GM21528 (cell line): ENCODE measurements around the gene MYO1B.

Experiments used
- ATAC-seq: cut with Tn5 transposase; IDR thresholded peaks from one replicate; pipeline ENCODE4 v1.9.1; 2021; ENCODE audit warnings: mild to moderate bottlenecking, moderate library complexity; ENCODE audit not compliant: unreplicated experiment, low FRiP score

Gene MYO1B

DNA sequence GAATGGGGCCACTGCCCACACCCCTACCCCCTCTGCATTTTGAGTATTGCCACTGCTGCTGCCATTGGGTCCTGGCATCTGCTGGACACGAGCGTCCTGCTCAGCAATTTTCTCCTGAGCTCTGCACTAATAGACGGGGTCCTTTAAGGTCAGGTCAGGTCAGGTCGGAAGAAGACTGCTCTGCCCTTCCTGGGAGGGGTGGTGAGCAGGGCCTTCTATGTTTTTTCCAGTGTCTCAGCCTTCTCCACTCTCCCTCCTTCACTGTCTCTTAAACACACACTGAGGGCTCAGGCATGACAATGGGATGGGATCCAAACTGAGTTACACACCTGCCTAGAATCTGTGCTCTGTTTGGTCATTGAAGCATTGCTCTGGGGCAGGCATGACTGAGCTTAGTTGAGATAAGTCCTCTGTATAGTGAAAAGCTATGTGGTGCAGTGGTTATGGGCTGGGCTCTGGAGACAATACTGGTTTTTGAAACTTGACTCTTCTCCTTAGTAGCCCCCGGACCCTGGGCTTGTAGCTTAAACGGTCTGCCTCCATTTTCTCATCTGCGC, 10.6 kb downstream of the MYO1B start:
- ATAC-seq = no peak

DNA sequence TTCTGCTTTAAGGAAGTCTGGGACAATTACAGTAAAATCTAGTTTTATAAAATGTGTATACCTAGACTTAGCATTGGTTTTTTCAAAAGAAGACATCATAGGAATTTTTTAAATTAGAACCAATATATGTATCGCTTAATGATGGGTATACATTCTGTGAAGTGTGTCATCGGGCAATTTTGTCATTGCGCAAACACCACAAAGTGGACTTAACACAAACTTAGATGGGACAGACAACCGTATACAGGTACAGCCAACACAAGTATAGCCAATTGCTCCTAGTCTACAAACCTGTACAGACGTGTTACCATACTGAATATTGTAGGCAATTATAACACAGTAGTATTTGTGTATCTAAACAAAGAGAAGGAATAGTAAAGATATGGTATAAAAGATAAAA, 12.7 kb downstream of the MYO1B start:
- ATAC-seq = no peak

DNA sequence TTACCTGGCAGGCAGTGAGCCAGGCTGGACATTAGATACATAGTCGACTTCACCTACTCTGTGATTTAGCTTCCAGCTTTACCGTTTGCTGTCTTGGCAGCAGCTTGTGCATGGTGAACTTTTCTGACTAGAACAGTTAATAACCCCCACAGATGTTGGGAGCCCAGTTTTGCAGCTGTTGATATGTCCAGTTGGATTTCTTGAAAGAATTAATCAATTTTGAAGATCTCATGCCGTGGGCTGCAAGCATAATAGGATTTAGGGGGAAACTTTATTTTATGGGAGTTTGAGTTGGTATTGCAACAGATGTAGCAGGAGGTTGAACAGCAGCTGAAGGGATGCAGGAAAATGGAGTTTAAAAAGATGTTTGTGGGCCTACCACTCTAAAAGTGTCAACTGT, 13.8 kb downstream of the MYO1B start:
- ATAC-seq = no peak

DNA sequence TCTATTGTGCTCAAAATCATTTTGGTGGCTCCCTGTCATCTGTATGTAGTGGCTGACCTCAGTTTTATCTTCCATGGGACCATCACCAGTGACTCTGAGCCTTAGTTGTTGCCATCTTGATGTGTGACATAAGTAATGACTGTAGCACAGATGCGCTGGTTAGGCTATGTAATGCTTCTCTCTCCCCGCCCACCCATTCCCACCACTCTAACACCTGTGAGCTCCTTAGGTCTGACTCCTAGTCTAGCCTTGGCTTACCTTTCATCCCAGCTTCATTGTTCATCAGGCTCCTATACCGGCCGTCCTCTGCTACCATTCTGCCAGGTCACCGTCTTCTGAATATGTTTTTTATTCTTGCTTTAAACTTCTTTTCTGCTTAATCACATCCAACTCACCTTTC, 17.2 kb downstream of the MYO1B start:
- no peak for ATAC-seq

DNA sequence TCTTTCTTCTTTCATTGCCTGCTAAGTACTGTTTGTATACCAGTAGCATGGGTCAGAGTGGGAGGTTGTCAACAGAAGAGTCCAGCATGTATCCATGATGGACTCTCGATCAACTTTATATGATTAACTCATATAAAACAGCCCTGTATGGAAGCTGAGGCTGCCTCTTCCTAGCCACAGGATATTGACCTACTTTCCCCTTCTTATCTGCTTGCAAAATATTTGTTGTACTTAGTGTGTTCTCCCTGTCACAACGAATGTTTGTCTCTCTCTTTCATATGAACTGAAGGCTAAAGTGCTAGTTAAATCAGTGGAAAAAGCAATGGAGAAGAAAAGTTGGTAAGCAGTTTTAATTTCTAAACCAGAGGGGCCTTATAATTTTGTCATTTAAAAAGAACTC, 17.8 kb downstream of the MYO1B start:
- ATAC-seq = no peak

DNA sequence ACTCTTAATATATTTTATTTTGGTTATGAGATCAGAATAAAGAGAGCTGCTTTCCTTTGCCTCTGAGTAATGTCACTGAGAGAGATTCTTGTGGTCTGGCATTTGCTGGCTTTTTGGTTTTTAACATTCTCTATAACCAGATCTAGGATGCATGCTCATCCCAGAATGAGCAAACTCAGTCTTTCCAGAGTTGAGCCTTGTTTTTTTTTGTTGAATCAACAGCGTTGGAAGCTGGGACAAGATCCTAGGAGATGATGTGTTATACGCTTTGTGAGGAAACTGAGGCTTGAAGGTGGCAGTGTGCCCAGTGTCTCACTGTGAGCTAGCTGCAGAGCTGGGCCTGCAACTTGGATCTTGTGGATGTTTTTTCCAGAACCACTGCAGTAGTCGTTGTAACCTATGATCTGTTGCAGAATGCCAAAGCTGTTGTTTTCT, 19.5 kb downstream of the MYO1B start:
- ATAC-seq = no peak

DNA sequence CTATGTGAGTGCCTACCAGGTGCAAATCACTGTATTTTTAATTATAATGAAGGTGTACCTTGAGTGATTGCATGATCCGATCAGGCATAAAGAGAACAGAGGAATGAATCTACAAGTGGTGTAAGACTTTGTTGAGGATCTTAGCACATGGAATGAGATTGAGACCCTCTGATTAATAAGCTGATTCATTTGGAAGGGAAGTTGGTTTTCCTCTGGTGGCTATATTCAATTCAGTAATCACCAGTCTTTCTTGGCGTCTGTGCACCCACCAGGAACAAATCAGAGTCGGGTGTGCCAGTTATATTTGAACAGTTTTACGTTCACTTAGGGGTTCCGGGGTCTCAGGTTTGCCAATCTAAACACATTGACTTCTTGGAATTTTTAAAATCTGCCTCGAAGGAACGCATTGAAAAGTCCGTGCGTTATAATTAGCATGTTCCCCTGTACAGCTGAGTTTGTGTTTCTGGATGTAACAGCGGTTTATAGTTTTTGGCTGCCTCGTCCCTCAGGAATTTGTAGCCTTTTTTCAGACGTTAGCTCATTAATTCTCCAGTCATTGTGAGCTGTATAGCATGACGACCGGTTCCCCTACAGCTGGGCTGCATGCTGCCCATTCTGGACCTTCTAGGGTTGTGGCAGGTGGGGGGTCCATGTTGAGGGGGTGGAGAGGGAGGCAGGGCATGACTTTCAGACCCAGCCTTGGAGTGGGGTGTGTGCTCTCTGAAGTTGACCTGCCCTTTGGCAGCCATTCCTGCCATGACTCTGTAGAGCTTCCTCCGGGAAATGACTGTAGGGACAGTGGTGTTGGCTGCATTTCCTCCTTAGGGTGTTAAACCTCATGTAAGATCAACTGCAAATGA, 20.3 kb downstream of the MYO1B start:
- no peak for ATAC-seq

DNA sequence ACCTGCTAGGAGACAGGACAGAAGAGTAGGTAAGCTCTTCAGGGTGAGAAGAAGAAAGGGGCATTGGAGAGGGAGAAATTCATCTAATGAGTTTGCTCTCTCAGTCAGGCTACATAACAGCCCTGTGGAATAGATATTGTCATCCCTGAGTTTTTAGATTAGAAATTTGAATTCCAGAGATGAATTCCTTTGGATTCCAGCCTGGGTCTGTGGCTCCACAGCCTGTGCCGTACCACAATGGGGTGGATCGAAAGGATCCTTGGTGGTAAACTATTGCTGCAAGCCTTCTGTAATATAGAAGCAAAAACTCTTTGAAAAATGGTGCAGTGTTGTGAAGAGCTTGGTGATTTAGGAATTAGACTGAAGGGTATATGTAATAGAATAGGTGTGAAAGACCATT, 21.0 kb downstream of the MYO1B start:
- ATAC-seq = no peak

DNA sequence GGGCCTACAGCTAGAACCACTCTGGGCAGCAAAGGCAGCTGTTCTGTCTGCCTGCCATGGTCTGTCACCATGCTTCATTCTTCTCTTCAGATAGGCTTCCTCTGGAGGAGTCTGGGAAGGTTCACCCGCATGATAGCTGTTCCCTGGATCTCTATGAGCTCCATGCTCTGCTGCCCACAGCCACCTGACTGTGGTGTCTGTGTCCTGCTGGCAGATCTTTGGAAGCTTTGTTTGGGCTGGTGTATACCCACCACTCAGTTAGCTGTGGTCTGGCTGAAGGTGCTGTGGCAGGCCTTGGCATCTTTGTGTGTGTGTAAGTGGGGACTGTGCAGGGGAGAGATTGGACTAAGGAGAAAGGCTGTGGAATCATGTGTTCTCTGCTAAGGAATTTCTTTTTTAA, 23.4 kb downstream of the MYO1B start:
- ATAC-seq = no peak

DNA sequence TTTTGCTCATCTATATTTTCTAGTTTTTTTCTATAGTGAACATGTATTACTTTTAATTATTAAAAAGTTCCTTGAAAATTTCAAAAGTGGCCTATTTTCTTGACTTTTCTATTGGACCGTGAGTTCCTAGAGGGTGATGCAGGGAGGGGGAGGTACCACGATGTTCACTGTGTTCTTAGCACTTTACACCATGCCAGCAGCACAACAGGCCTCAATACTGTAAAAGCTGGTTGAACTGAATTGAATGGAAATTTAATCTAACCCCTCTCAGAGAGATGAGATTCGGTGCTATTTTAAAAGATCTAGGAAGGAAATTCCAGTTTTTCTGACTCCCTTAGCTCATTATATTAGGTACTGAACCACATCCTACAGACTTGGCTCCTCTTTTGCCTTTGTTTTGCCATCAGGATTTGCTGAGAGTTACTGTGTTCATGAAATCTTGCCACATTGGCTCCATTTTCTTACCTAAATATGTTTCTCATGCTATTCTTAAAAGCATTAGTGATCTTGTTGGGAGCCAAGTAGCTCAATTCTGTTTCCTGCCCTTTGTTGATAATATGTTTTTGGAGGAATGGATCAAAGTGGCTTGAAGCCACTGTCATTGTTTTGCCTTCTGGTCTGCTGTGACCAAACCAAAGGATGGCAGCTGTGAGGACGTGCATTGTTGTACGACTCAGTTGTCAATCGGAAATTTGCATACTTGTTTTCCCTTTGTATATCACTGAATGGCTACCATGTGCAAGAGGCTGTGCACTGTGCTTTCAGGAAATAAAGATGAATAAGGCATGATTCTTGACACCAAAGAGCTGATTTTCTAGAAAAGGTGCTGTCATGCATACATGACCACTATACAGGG, 25.3 kb downstream of the MYO1B start:
- no peak for ATAC-seq

DNA sequence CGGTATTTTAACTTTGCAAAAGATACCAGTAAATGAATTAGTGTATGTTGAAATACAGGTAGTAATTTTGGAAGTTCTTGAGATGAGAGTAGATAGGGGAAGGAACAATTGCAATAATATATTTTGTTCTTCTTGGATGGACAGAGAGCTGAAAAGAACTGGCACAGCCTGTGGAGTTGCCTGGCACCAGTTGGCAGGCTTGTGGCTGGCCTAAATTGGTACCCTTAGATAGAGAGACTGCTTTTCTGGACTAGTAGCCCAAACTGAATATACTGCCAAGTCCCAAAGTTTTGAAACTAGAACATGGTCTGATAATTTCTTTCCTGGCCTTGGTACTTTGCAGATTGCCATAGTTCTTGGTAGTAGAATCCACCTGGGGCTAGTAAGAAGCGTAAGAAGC, 26.9 kb downstream of the MYO1B start:
- ATAC-seq = no peak

DNA sequence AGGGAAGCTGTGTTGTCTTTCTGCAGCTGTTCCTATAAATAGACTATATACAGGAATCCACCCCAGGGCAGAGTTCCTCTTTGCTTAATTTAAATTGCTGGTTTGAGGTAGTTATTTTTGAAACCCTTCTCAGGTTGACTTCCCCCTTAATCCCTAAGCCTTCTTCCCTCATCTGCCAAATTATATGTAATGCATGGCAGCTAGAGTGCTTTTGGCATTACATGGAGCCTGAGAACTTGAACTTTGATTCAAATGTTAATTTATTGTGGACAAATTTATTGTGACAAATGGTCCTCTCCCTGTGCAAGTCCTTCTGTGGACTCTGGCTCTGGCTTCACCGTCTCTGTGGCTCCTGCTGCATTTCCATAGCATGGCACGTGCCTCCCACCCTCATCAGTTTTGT, 29.2 kb downstream of the MYO1B start:
- no peak for ATAC-seq

DNA sequence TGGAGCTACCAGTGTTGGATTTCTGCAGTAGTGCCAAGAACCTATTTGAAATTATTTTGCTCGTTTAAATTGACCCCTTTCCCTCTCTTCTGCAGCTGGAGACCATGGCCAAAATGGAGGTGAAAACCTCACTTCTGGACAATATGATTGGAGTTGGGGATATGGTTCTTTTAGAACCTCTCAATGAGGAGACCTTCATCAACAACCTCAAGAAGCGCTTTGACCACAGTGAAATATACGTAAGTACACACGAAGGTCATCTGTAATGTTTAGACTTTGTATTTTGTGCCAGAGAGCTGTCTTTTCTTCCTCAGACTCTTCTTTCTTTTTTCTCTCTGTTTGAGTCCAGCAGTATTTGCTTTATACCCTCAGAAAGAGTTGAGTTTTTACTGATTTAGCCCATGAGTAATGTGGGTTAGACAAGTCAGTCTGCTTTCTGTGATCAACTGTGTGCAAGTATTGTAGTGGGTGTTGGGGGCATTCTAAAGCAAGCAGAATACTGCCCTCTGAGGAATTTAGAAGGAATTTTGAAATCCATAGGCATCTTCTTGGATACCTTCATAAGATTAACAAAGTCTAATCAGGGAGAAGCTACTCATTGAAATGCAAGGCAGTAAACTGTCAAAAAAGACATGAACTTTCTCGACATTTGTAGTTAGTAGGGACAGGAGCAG, 31.7 kb downstream of the MYO1B start:
- ATAC-seq = no peak

DNA sequence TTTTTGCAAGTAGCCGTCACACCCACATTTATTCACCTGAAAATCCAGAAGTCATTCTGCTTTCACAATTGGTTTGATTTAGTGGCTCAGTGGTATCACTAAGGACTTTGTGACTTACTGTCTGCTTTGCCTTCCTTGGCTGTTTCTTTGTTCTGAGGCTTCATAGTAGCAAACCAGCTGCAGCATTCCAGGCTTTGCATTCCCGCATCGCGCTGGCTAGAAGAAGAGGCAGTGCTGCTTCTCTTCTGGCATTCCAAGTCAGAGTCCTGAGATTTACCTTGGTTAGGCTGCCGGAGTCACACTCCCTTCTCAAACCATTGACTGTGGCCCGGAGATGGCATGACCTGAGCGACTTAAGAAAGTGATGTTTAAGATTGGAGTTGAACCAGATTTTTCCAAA, 35.1 kb downstream of the MYO1B start:
- no peak for ATAC-seq

DNA sequence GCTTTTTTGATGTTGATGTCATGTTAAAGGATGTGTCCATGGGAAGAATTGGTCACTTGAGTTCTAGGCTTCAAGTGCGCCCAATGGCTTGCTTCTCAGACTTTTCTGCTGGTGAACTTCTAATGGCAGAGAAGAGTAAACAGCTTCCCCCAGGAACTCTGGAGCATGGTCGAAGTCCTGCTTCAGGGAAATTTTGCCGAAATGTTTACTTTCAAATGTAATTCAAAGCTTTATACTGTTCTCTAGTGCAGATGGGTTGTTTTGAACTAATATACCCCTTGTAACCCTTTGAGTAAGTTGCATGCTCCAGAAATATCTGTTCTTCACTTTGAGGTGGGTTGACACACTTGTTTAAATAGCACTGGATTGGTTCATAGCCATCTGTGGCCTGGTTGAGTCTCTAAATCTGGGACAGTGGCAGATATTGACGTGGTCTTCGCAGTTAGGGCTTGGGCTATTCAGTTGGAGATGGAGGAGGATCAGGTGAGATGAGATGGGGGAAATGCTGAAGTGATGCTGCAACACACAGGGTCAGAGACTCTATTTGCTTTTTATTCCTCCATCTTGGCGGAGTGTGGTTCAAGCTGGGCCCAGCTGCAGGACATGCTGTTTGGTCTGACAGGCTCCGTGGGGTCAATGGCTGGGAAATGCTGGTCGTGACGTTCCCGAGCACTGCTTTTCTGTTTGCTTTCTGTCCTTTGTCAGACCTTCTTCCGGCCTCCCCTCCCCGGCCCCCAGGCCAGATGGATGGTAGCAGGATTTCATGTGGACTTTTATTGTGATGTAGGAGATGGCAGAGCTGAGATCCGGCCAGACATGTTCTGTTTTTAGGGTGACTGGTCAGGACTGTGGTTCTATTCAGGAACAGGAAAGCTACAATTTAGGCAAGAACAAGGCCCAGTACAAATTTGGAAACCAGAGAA, 35.9 kb downstream of the MYO1B start:
- no peak for ATAC-seq

DNA sequence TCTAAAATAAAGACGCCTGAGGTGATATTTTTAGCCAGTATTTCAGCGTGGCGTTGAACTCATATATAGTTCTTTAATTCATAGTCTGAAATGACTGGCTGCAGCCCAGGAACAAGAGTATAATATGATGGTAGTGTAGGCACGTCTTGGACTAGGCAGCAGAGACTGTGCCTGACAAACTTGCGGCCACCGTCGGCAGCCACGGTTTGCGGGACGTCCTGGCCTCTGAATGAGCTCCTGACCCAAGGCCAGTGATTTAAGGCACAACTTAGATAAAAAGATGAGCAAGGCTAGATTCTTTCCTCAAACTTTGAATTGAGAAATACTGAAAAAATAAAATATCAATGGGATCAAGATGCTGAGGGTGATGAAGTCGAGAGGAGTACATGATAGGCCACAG, 40.0 kb downstream of the MYO1B start:
- no peak for ATAC-seq

DNA sequence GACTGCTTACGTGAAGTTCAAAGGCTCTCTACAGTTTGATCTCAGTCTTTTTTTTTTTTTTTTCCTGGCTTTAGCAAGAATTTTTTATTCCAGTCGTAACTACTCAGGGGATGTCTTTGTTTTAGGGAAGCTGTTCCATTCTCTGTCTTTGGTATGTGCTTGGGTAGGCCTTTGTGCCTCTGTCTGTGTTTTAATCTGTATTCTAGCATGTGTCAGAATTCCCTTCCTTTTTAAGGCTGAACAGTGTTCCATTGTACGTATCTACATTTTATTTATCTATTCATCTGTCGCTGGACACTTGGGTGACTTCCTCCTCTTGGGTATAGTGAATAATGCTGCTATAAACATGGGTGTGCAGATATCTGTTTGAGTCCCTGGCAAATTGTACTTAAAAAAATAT, 42.6 kb downstream of the MYO1B start:
- no peak for ATAC-seq

DNA sequence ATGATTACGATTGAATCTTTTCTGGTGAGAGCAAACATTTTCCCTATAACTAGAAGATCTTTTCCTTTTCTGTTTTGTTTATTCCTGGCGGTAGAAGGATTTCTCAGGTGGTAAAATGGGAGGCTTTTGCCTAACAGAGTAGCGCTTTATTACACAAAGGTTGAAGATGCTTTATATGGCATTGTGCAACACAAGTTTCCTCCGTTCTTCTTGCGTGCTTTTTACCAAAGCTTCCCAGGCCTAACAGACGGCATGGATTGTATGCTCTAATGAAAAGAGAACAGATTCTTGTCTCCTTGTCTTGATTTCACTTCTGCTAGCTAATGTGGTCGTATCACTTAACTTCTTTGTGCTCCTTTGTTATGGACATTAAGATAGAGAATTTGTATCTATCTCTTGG, 43.8 kb downstream of the MYO1B start:
- ATAC-seq = no peak

DNA sequence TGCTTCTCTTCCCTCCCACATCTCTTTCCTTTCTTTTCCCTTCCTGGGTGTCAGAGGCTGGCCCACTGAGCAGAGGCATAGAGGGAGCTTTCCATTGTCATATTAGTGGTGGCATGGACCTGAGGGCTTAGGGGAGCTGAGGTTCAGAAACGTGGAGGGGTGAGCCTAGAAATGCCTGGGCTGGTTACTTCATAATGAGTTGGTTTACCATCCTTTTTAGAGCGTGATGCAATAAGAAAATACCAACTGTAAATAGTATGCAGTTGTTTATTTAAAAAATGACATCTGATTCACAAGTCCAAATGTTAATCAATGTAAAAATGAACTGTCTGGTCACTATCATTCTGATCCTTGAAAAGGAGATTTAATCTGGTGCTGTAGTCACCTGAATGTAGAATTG, 46.3 kb downstream of the MYO1B start:
- no peak for ATAC-seq

DNA sequence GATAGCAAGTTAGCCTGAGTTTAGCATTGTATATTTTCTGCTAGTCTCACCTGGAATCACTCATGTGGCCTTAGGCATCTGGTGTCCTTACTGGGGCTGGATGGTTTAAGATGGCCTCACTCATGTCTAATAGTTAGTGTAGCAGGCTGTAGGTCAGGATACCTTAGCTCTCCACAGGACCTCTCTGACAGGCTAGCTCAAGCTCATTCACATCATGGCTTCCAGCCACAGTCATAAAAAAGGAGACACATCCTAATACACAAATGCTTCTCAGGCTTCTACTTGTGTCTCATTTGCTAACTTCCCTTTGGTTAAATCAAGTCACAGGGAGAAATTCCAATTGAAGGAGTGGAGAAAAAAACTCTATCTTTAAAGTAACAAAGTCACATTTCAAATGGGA, 47.7 kb downstream of the MYO1B start:
- no peak for ATAC-seq
